HG03159 (cell line): Measurements from ENCODE around the gene SLC5A1.
"Not testable (repeated sequence)": the region's sequence is repeated elsewhere in the genome, so short reads cannot be mapped to it uniquely, and the experiment has no call there.

Experiments used
- ATAC-seq: cut with Tn5 transposase; IDR thresholded peaks from one replicate; pipeline ENCODE4 v1.9.1; 2021; ENCODE audit warnings: mild to moderate bottlenecking, moderate library complexity; ENCODE audit not compliant: unreplicated experiment

Gene SLC5A1

GRCh38 chr22:32083814-32084213, 40.8 kb downstream of the SLC5A1 start:
- ATAC-seq, result no peak

GRCh38 chr22:32088084-32088483, 45.0 kb downstream of the SLC5A1 start:
- no peak for ATAC-seq

GRCh38 chr22:32097018-32097417, 54.0 kb downstream of the SLC5A1 start:
- no peak for ATAC-seq

- ATAC-seq, result no peak
Observed at GRCh38 chr22:32097881-32098499, 54.9 kb downstream of the SLC5A1 start.

GRCh38 chr22:32100711-32101110, 57.6 kb downstream of the SLC5A1 start:
- no peak for ATAC-seq

- ATAC-seq, result no peak
Observed at GRCh38 chr22:32103658-32104315, 60.7 kb downstream of the SLC5A1 start.

- ATAC-seq, result no peak
Observed at GRCh38 chr22:32106930-32107329, 63.9 kb downstream of the SLC5A1 start.

GRCh38 chr22:32112380-32112779, 69.3 kb downstream of the SLC5A1 start:
- no peak for ATAC-seq

GRCh38 chr22:32119568-32120235, 76.6 kb downstream of the SLC5A1 start:
- ATAC-seq, result no peak

GRCh38 chr22:32120603-32121002, 77.5 kb downstream of the SLC5A1 start:
- no peak for ATAC-seq

GRCh38 chr22:32122899-32123298, 79.8 kb downstream of the SLC5A1 start:
- ATAC-seq, result no peak

- ATAC-seq, result no peak
Observed at GRCh38 chr22:32123657-32124056, 80.6 kb downstream of the SLC5A1 start.

- ATAC-seq, result no peak
Observed at GRCh38 chr22:32127904-32128303, 84.8 kb downstream of the SLC5A1 start.

- no peak for ATAC-seq
Observed at GRCh38 chr22:32130464-32130863, 87.4 kb downstream of the SLC5A1 start.

GRCh38 chr22:32132126-32132525, 89.1 kb downstream of the SLC5A1 start:
- no peak for ATAC-seq

- no peak for ATAC-seq
Observed at GRCh38 chr22:32132783-32133182, 89.7 kb downstream of the SLC5A1 start.

GRCh38 chr22:32134796-32135195, 91.7 kb downstream of the SLC5A1 start:
- ATAC-seq, result not testable (repeated sequence)

GRCh38 chr22:32135958-32136357, 92.9 kb downstream of the SLC5A1 start:
- not testable (repeated sequence) for ATAC-seq

- ATAC-seq, result not testable (repeated sequence)
Observed at GRCh38 chr22:32136881-32137280, 93.8 kb downstream of the SLC5A1 start.

GRCh38 chr22:32137731-32138324, 94.8 kb downstream of the SLC5A1 start:
- not testable (repeated sequence) for ATAC-seq

GRCh38 chr22:32138576-32138975, 95.5 kb downstream of the SLC5A1 start:
- ATAC-seq, result not testable (repeated sequence)

- ATAC-seq, result not testable (repeated sequence)
Observed at GRCh38 chr22:32140688-32141087, 97.6 kb downstream of the SLC5A1 start.
